ENCODE results near the gene CBFB.

The CBFB gene

GRCh38 chr16:67144943-67145342, 116.0 kb downstream of the CBFB start:
- DNase-seq, result no peak

GRCh38 chr16:67145746-67146145, 116.8 kb downstream of the CBFB start:
- no peak for DNase-seq

GRCh38 chr16:67146523-67147357, 117.8 kb downstream of the CBFB start:
- no peak for DNase-seq

GRCh38 chr16:67147437-67148140, 118.6 kb downstream of the CBFB start:
- no peak for DNase-seq

GRCh38 chr16:67148221-67148620, 119.3 kb downstream of the CBFB start:
- DNase-seq, result no peak

GRCh38 chr16:67148656-67149275, 119.8 kb downstream of the CBFB start:
- no peak for DNase-seq

- no peak for DNase-seq
These were observed 120.5 kb downstream of the CBFB start for GRCh38 chr16:67149276-67150046.

GRCh38 chr16:67150047-67150832, 121.3 kb downstream of the CBFB start:
- no peak for DNase-seq

Measured in Kasumi-1 (cell line).